Endothelial cell of umbilical vein (primary cell): ENCODE measurements around the gene ACVRL1. TPM values are rescaled to one million over a fixed set of nuclear protein-coding genes. Genes with fewer than 3 reads are reported as not detected.
A peak's percentile ranks its signal among the peaks of the same experiment; 100 is the strongest.

Source experiments
- BruUV-seq: library from RNA; stranded (reverse); fragments of 400-500 nt; replicated peaks from 2 replicates; lab custom pipeline; 2021; lab: Mats Ljungman, UMichigan
- CTCF ChIA-PET: fragments of 300-600, 350-600 bp; sonication (Branson Sonifier 250); formaldehyde crosslinking; loops from one replicate; lab custom pipeline; 2021; ENCODE audit warnings: antibody characterized with exemption, inconsistent platforms; lab: Charles Lee
- POLR2A ChIA-PET: fragments of 300-600, 350-600 bp; sonication (Branson Sonifier 250); formaldehyde crosslinking; loops from one replicate; lab custom pipeline; 2021; ENCODE audit warnings: antibody characterized with exemption, inconsistent platforms; lab: Charles Lee
- DNase-seq: peaks from one replicate; pipeline ENCODE4 v3.0.0-alpha.2; 2011; ENCODE audit warnings: low read depth, low spot score
- FAIRE-seq: peaks from 2 replicates; lab custom pipeline; 2011; peaks lifted over from hg19 to GRCh38; lab: Jason Lieb, UNC
- H2AFZ ChIP-seq: 2 replicates; pipeline ENCODE4 v1.6.0; 2012; ENCODE audit warnings: low read depth, low read length, control low read depth, inconsistent platforms
- H3K27ac ChIP-seq: 2 replicates; pipeline ENCODE4 v1.5.1; 2011; ENCODE audit warnings: low read depth, mild to moderate bottlenecking, control low read depth, low read length, moderate library complexity; ENCODE audit not compliant: insufficient read depth
- H3K27me3 ChIP-seq, 2 experiments: 2 replicates each; pipeline versions ENCODE4 v1.6.0 to v1.6.1; 2011; ENCODE audit warnings: low read length in 2 of 2, mixed read lengths in 1 of 2; ENCODE audit not compliant: control insufficient read depth in 2 of 2, insufficient read depth in 2 of 2
- H3K36me3 ChIP-seq, 2 experiments: 2 replicates in 1 of 2; 3 replicates in 1 of 2; pipeline ENCODE4 v1.5.1; 2011; ENCODE audit warnings: low read length in 2 of 2, mild to moderate bottlenecking in 1 of 2, moderate library complexity in 1 of 2; ENCODE audit not compliant: control insufficient read depth in 2 of 2, insufficient read depth in 2 of 2; ENCODE audit errors: extremely low read depth in 1 of 2
- H3K4me1 ChIP-seq: 3 replicates; pipeline ENCODE4 v1.5.1; 2011; ENCODE audit warnings: mild to moderate bottlenecking, low read length; ENCODE audit not compliant: control insufficient read depth, insufficient read depth; ENCODE audit errors: extremely low read depth
- H3K4me2 ChIP-seq: 2 replicates; pipeline ENCODE4 v1.6.1; 2011; ENCODE audit warnings: low read length, control low read depth, mixed read lengths; ENCODE audit not compliant: insufficient read depth
- H3K4me3 ChIP-seq, 3 experiments: fragments of 200-600 bp in 1 of 3; sonication (generic), shearing (Covaris generic) in 1 of 3; replicated peaks in 1 of 3; 2 replicates each; pipeline ENCODE4 v1.5.1; 2011 to 2016; ENCODE audit warnings: control low read depth in 3 of 3, low read length in 3 of 3, mild to moderate bottlenecking in 2 of 3, inconsistent platforms in 1 of 3, low read depth in 1 of 3, moderate library complexity in 1 of 3; ENCODE audit not compliant: insufficient read depth in 1 of 3
- H3K79me2 ChIP-seq: 2 replicates; pipeline ENCODE4 v1.6.0; 2012; ENCODE audit warnings: low read length, inconsistent platforms; ENCODE audit not compliant: control insufficient read depth, insufficient read depth
- H3K9ac ChIP-seq: replicated peaks from 2 replicates; pipeline ENCODE3; 2011; ENCODE audit warnings: low read length, control low read depth; ENCODE audit not compliant: insufficient read depth; ENCODE audit errors: extremely low read depth
- H3K9me1 ChIP-seq: replicated peaks from 3 replicates; pipeline ENCODE4 v1.6.0; 2011; ENCODE audit warnings: mild to moderate bottlenecking, low read length; ENCODE audit not compliant: control insufficient read depth, insufficient read depth; ENCODE audit errors: extremely low read depth
- H3K9me3 ChIP-seq: replicated peaks from 2 replicates; pipeline ENCODE4 v1.5.1; 2012; ENCODE audit warnings: low read length, inconsistent platforms; ENCODE audit not compliant: control insufficient read depth, insufficient read depth
- H4K20me1 ChIP-seq: replicated peaks from 2 replicates; pipeline ENCODE3; 2011; ENCODE audit warnings: mild to moderate bottlenecking, low read length; ENCODE audit not compliant: control insufficient read depth, insufficient read depth; ENCODE audit errors: extremely low read depth
- CTCF ChIP-seq, 2 donors: IDR thresholded peaks; 1 replicate in 1 of 2; 2 replicates in 1 of 2; pipeline ENCODE4 v1.5.1; 2011; ENCODE audit warnings: low read length in 2 of 2, mild to moderate bottlenecking in 2 of 2, moderate library complexity in 2 of 2, control low read depth in 1 of 2, inconsistent platforms in 1 of 2, low read depth in 1 of 2; ENCODE audit not compliant: insufficient read depth in 1 of 2; ENCODE audit errors: extremely low read depth in 1 of 2
- EZH2 ChIP-seq: IDR thresholded peaks from 2 replicates; pipeline ENCODE4 v1.6.1; 2012; ENCODE audit warnings: borderline replicate concordance, low read depth, mild to moderate bottlenecking, moderate library complexity, low read length, inconsistent platforms; ENCODE audit not compliant: severe bottlenecking
- FOS ChIP-seq: IDR thresholded peaks from 2 replicates; pipeline ENCODE4 v1.6.1; 2011; ENCODE audit warnings: mild to moderate bottlenecking, low read length, moderate library complexity, borderline replicate concordance; ENCODE audit not compliant: insufficient read depth
- GATA2 ChIP-seq: IDR thresholded peaks from 2 replicates; pipeline ENCODE4 v1.7.0; 2011; ENCODE audit warnings: low read depth, mild to moderate bottlenecking, moderate library complexity, mixed read lengths, low read length; ENCODE audit not compliant: insufficient read length, insufficient read depth
- JUN ChIP-seq: IDR thresholded peaks from 2 replicates; pipeline ENCODE4 v1.6.1; 2011; ENCODE audit warnings: borderline replicate concordance, low read depth; ENCODE audit not compliant: insufficient read length, insufficient read depth
- MAX ChIP-seq: IDR thresholded peaks from 2 replicates; pipeline ENCODE4 v1.6.1; 2011; ENCODE audit not compliant: insufficient read depth, insufficient read length
- MYC ChIP-seq: IDR thresholded peaks from one replicate; pipeline ENCODE4 v1.6.1; 2011; ENCODE audit warnings: mild to moderate bottlenecking, low read depth, low read length
- POLR2A ChIP-seq: IDR thresholded peaks from 2 replicates; pipeline ENCODE4 v1.6.1; 2012; ENCODE audit warnings: low read depth, mild to moderate bottlenecking, control low read depth, low read length
- POLR2AphosphoS5 ChIP-seq: IDR thresholded peaks from 2 replicates; pipeline ENCODE4 v1.6.1; 2012; ENCODE audit warnings: low read depth, mild to moderate bottlenecking, control low read depth, low read length, moderate library complexity; ENCODE audit not compliant: insufficient read depth
- dilution Hi-C: fragments of 300-500 bp; cut with MboI; formaldehyde crosslinking; loops from one replicate; pipeline ENCODE4 v1.15.0; 2019; ENCODE audit warnings: low sequenced_read_pairs; ENCODE audit not compliant: extremely low pct_ligation_motif_present
- intact Hi-C: fragments of 100-400 bp; cut with micrococcal nuclease; formaldehyde crosslinking; loops from one replicate; pipeline ENCODE4 v1.10.0; 2022
- polyA plus RNA-seq, 4 experiments: library from polyadenylated mRNA; depleted of rRNA in 3 of 4; stranded (reverse) in 3 of 4; unstranded in 1 of 4; fragments of >200 nt; gene quantifications; 2 replicates each; pipeline versions ENCODE4 v1.2.1 to v1.2.3, GENCODE V29; 2011 to 2012; ENCODE audit warnings: missing spikeins in 1 of 4
- total RNA-seq: library from RNA; stranded (reverse); gene quantifications from 2 replicates; pipeline ENCODE4 v1.2.3, GENCODE V29; 2021

The ACVRL1 gene
- total and polyA plus RNA-seq, 2 donors (not counting 3 experiments of a cell fraction or from before 2014, with no cell fraction given) = 355 to 404 TPM

- H2AFZ ChIP-seq = no peak overlapping the region
- H3K4me2 ChIP-seq = no peak overlapping the region
- no peaks in the 10 kb centered on the region for H3K9me3 ChIP-seq
- TF ChIP-seq POLR2A (peak; percentile 47), POLR2AphosphoS5 (peak; percentile 38), GATA2 (no peak)
- no TSS peak for BruUV-seq
- dilution Hi-C loops (no loop called here), intact Hi-C loops (no loop called here)
- CTCF ChIA-PET = interaction anchor here (1.8 to 12.8 kb wide), 6 partner anchors 11 to 60 kb away, joined by 3 to 393 read pairs (median 32); partner anchors contain the start of gene ACVRL1
- POLR2A ChIA-PET = interaction anchor here (1.9 to 2.7 kb wide), 3 partner anchors 9 to 27 kb away, joined by 6 to 12 read pairs (median 10); no protein-coding TSS in a partner anchor
- no peaks in the 10 kb centered on the region for H3K27me3 ChIP-seq
- DNase-seq (no peak), FAIRE-seq (peak; percentile 12)
- H3K79me2 ChIP-seq = peaks cover 18% of the 10 kb centered on the region
- no peak overlapping the region for H3K4me3 ChIP-seq
- H3K9ac ChIP-seq = no peak overlapping the region
- H3K27ac ChIP-seq = no peak overlapping the region
- H3K9me1 ChIP-seq = no peaks in the 10 kb centered on the region
- no peaks in the 10 kb centered on the region for H4K20me1 ChIP-seq
- H3K36me3 ChIP-seq = peaks cover 25 to 34% of the 10 kb centered on the region in 2 experiments
- H3K4me1 ChIP-seq = peaks cover 45% of the 10 kb centered on the region
These were observed 13.9 kb downstream of the ACVRL1 start for GRCh38 chr12:51921017-51921725.

- Histone ChIP-seq H3K9me3 (no peaks in the 10 kb centered on the region), H3K79me2 (peaks cover 12% of the 10 kb centered on the region), H2AFZ (no peak overlapping the region), H3K27ac (peak overlapping the region; percentile 99), H3K4me1 (peaks cover 54% of the 10 kb centered on the region), H3K9ac (no peak overlapping the region), H3K27me3 (no peaks in the 10 kb centered on the region), H4K20me1 (no peaks in the 10 kb centered on the region), H3K4me2 (no peak overlapping the region), H3K36me3 (peaks cover 25 to 30% of the 10 kb centered on the region in 2 experiments), H3K9me1 (no peaks in the 10 kb centered on the region), H3K4me3 (no peak overlapping the region)
- intact Hi-C loops (loop anchor here (1.0 kb wide), 1 partner anchor 12 kb away; no protein-coding TSS in a partner anchor), dilution Hi-C loops (no loop called here)
- ChIA-PET POLR2A (interaction anchor here (1.3 to 2.7 kb wide), 4 partner anchors 10 to 28 kb away, joined by 3 to 12 read pairs (median 8); no protein-coding TSS in a partner anchor), CTCF (interaction anchor here (1.0 to 12.8 kb wide), 15 partner anchors 12 to 502 kb away, joined by 3 to 393 read pairs (median 8); partner anchors contain the start of genes ACVRL1 and ANKRD33)
- no peak for TF ChIP-seq POLR2A
- TF ChIP-seq MAX = no peak
- TF ChIP-seq GATA2 = no peak
- no peak for TF ChIP-seq CTCF (IDR thresholded peaks at IDR 0.05; ENCODE audit: extremely low read depth in 1 of 2, insufficient read depth in 1 of 2, low read depth in 1 of 2, low read length in 2 of 2)
- TF ChIP-seq MYC = no peak
- no peak for TF ChIP-seq FOS
- TF ChIP-seq EZH2 = no peak
- TF ChIP-seq POLR2AphosphoS5 = no peak
- TF ChIP-seq JUN = no peak
- BruUV-seq = no TSS peak
- no peak for FAIRE-seq
- DNase-seq = no peak
These were observed 14.8 kb downstream of the ACVRL1 start for GRCh38 chr12:51922146-51922545.
